Peyer's patch (tissue), 4 donors: Measurements from ENCODE around the gene EWSR1.

Source experiments
- POLR2A ChIP-seq, 2 donors: fragments of 450-650 bp; IDR thresholded peaks; one replicate each; pipeline ENCODE4 v1.5.1; 2017; ENCODE audit warnings: antibody characterized with exemption in 2 of 2, mild to moderate bottlenecking in 2 of 2, moderate library complexity in 2 of 2
- TF ChIP-seq, protein P1 (sequence below), 6 experiments: fragments of 450-650 bp in 4 of 6; fragments of 200-600 bp in 2 of 6; sonication (generic) in 1 of 6; IDR thresholded peaks; one replicate each; pipeline ENCODE4 v1.5.1; 2017 to 2019; ENCODE audit warnings: antibody characterized with exemption in 6 of 6, mild to moderate bottlenecking in 3 of 6, moderate library complexity in 1 of 6

DNA sequence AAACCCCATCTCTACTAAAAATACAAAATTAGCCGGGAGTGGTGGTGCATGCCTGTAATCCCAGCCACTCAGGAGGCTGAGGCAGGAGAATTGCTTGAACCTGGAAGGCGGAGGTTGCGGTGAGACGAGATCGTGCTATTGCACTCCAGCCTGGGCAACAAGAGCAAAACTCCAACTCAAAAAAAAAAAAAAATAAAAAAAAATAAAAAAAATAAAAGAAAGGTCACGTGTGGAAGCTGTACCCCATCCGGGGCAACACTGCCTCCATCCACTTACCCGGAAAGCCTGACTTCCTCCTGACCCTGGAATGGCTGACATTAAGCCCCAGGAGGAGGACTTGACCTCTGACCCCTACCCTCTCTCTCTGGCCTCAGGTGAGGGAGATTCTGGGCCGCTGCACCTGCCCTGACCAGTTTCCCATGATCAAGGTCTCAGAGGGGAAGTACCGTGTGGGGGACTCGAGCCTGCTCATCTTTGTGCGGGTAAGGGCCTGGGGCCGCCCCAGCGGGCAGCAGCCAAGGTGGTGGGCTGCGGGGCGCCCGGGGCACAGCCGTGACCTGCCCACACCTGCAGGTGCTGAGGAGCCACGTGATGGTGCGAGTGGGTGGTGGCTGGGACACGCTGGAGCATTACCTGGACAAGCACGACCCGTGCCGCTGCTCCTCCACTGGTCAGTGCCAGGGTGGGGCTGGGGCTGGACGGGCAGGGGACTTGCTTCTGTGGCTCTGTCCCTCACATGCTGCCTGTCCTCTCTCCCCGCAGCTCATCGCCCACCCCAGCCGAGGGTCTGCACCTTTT lies 42.2 kb downstream of the EWSR1 start:
- TF ChIP-seq, protein P1, sequence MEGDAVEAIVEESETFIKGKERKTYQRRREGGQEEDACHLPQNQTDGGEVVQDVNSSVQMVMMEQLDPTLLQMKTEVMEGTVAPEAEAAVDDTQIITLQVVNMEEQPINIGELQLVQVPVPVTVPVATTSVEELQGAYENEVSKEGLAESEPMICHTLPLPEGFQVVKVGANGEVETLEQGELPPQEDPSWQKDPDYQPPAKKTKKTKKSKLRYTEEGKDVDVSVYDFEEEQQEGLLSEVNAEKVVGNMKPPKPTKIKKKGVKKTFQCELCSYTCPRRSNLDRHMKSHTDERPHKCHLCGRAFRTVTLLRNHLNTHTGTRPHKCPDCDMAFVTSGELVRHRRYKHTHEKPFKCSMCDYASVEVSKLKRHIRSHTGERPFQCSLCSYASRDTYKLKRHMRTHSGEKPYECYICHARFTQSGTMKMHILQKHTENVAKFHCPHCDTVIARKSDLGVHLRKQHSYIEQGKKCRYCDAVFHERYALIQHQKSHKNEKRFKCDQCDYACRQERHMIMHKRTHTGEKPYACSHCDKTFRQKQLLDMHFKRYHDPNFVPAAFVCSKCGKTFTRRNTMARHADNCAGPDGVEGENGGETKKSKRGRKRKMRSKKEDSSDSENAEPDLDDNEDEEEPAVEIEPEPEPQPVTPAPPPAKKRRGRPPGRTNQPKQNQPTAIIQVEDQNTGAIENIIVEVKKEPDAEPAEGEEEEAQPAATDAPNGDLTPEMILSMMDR (IDR thresholded peaks at IDR 0.05), result no peak
- TF ChIP-seq POLR2A (IDR thresholded peaks at IDR 0.05), result no peak
